HepG2 (cell line): ENCODE data around the gene PSMB11. TPM values are rescaled to one million over a fixed set of nuclear protein-coding genes. Genes with fewer than 3 reads are reported as not detected.
A peak's percentile ranks its signal among the peaks of the same experiment; 100 is the strongest.

Experiments used
- ATF7-NPFF ChIP-seq: sonication (generic); formaldehyde crosslinking; IDR thresholded peaks from 2 replicates; pipeline ENCODE4 v1.8.1; 2023; ENCODE audit warnings: mild to moderate bottlenecking, low read depth, missing genetic modification reagents, moderate library complexity
- CREBL2 ChIP-seq: sonication (generic); formaldehyde crosslinking; IDR thresholded peaks from 2 replicates; pipeline ENCODE4 v1.8.1; 2023; ENCODE audit warnings: missing genetic modification reagents, mild to moderate bottlenecking, borderline replicate concordance
- GRHL1 ChIP-seq: sonication (generic); formaldehyde crosslinking; conservative IDR thresholded peaks from 2 replicates; pipeline ENCODE4 v1.8.0; 2022; ENCODE audit warnings: missing genetic modification reagents
- MYC ChIP-seq: sonication (generic); formaldehyde crosslinking; IDR thresholded peaks from 2 replicates; pipeline ENCODE4 v1.9.0; 2021; ENCODE audit warnings: missing genetic modification reagents, borderline replicate concordance
- SNAPC2 ChIP-seq: sonication (generic); formaldehyde crosslinking; IDR thresholded peaks from 2 replicates; pipeline ENCODE4 v1.8.1; 2022; ENCODE audit warnings: mild to moderate bottlenecking, missing genetic modification reagents
- ZNF687 ChIP-seq: sonication (generic); formaldehyde crosslinking; IDR thresholded peaks from 2 replicates; pipeline ENCODE4 v1.5.1; 2020; ENCODE audit warnings: mild to moderate bottlenecking, missing genetic modification reagents, moderate library complexity
- polyA plus RNA-seq, 8 experiments: library from polyadenylated mRNA; depleted of rRNA in 3 of 8; stranded (reverse) in 7 of 8; unstranded in 1 of 8; fragments of >200 nt; fragmentation: Illumina TruSeq in 4 of 8; extraction: Trizol in 4 of 8; gene quantifications; 2 replicates each; pipeline versions ENCODE4 v1.2.1 to v1.2.3, GENCODE V29; 2011 to 2016; ENCODE audit warnings: low read depth in 4 of 8, missing spikeins in 1 of 8, mixed read lengths in 1 of 8; ENCODE audit not compliant: insufficient read depth in 1 of 8
- total RNA-seq, 5 experiments: library from RNA; depleted of rRNA; stranded (reverse); fragments of >200 nt; fragmentation: Illumina TruSeq; extraction: Trizol; gene quantifications; 2 replicates each; pipeline ENCODE4 v1.2.3, GENCODE V29; 2016; ENCODE audit warnings: low read depth in 1 of 5

The PSMB11 gene
- total and polyA plus RNA-seq, 2 of the 13 experiments (the other 11 are each of a cell fraction or from before 2014, with no cell fraction given), result not detected

GRCh38 chr14:23069413-23069806 is 27.4 kb downstream of the PSMB11 start (continued):
- TF ChIP-seq ZNF687 (CRISPR knock-in tag), result no peak
- TF ChIP-seq CREBL2 (CRISPR knock-in tag), result 0 out of 2 replicates have a peak, but pooled peaks have one; percentile 54
- no peak for TF ChIP-seq MYC (CRISPR knock-in tag)
- no peak for TF ChIP-seq SNAPC2 (CRISPR knock-in tag)
- TF ChIP-seq GRHL1 (CRISPR knock-in tag), result no peak
- TF ChIP-seq ATF7-NPFF (CRISPR knock-in tag), result no peak
